Fibroblast of mammary gland (primary cell): ENCODE measurements around the gene FOXRED1.
"Not testable (repeated sequence)": the region's sequence is repeated elsewhere in the genome, so short reads cannot be mapped to it uniquely, and the experiment has no call there.

Experiments used
- DNase-seq: peaks from one replicate; pipeline ENCODE4 v3.0.0-alpha.2; 2010; ENCODE audit warnings: low read depth
- H3K4me3 ChIP-seq: 2 replicates; pipeline ENCODE4 v1.5.1; 2011; ENCODE audit warnings: low read depth, mild to moderate bottlenecking, low read length, moderate library complexity; ENCODE audit not compliant: control insufficient read depth
- CTCF ChIP-seq: conservative IDR thresholded peaks from 2 replicates; pipeline ENCODE4 v1.5.1; 2011; ENCODE audit warnings: low read depth, low read length, inconsistent platforms; ENCODE audit not compliant: control insufficient read depth, insufficient read depth

The FOXRED1 gene

GRCh38 chr11:126231725-126232459 lies 37.1 kb upstream of the FOXRED1 start:
- no peak overlapping the region for H3K4me3 ChIP-seq
- peak; percentile 62 for DNase-seq
- TF ChIP-seq CTCF = no peak

GRCh38 chr11:126232683-126233082 lies 36.3 kb upstream of the FOXRED1 start:
- DNase-seq = no peak
- TF ChIP-seq CTCF = no peak
- H3K4me3 ChIP-seq = no peak overlapping the region

- H3K4me3 ChIP-seq = no peak overlapping the region
- DNase-seq = peak; percentile 37
- no peak for TF ChIP-seq CTCF
These were observed 35.6 kb upstream of the FOXRED1 start for GRCh38 chr11:126233391-126233790.

GRCh38 chr11:126246636-126247035 lies 22.3 kb upstream of the FOXRED1 start:
- DNase-seq = no peak
- H3K4me3 ChIP-seq = no peak overlapping the region
- TF ChIP-seq CTCF = no peak

GRCh38 chr11:126253265-126253664 lies 15.7 kb upstream of the FOXRED1 start:
- TF ChIP-seq CTCF = no peak
- H3K4me3 ChIP-seq = no peak overlapping the region
- DNase-seq = no peak

GRCh38 chr11:126254819-126255218 lies 14.1 kb upstream of the FOXRED1 start:
- no peak for DNase-seq
- TF ChIP-seq CTCF = no peak
- H3K4me3 ChIP-seq = no peak overlapping the region

- not testable (repeated sequence) for DNase-seq, H3K4me3 ChIP-seq
These were observed 13.4 kb upstream of the FOXRED1 start for GRCh38 chr11:126255507-126255906.
